HCT116 (cell line): ENCODE results near the gene COPS6. TPM values are rescaled to one million over a fixed set of nuclear protein-coding genes. Genes with fewer than 3 reads are reported as not detected.
A peak's percentile ranks its signal among the peaks of the same experiment; 100 is the strongest.

Source experiments
- ATAC-seq: fragments of 200-7000 bp; cut with Tn5 transposase; 2 replicates; pipeline ENCODE4 v1.9.1; 2020; ENCODE audit warnings: mild to moderate bottlenecking, moderate library complexity
- BruUV-seq: library from RNA; stranded (reverse); fragments of 400-500 nt; replicated peaks from 2 replicates; lab custom pipeline; 2021; lab: Mats Ljungman, UMichigan
- CTCF ChIA-PET: fragments of 300-600 bp; sonication (Branson Sonifier 250); formaldehyde crosslinking; loops from one replicate; lab custom pipeline; 2021; ENCODE audit warnings: antibody characterized with exemption; lab: Charles Lee
- POLR2A ChIA-PET: fragments of 300-600, 350-600 bp; sonication (Branson Sonifier 250); formaldehyde crosslinking; loops from one replicate; lab custom pipeline; 2021; ENCODE audit warnings: antibody characterized with exemption; lab: Charles Lee
- RAD21 ChIA-PET, 2 experiments: fragments of 300-600 bp; sonication (Branson Sonifier 250); formaldehyde crosslinking; loops; one replicate each; lab custom pipeline; 2023; ENCODE audit warnings: low total read pairs in 2 of 2; ENCODE audit not compliant: uncharacterized antibody in 2 of 2, unreplicated experiment in 2 of 2, low non-redundant PET in 1 of 2; lab: Charles Lee
- DNase-seq: peaks from one replicate; pipeline ENCODE4 v3.0.0-alpha.2; 2010; ENCODE audit warnings: low read depth, low spot score
- H2AFZ ChIP-seq: fragments of 200-600 bp; shearing (Covaris generic), sonication (generic); 2 replicates; pipeline ENCODE4 v1.6.1; 2017; ENCODE audit warnings: low read depth, mixed run types, mixed read lengths, antibody characterized with exemption, low read length; ENCODE audit not compliant: poor library complexity, severe bottlenecking
- H3K27ac ChIP-seq: 2 replicates; pipeline ENCODE4 v1.5.1; 2012; ENCODE audit warnings: low read depth, low read length
- H3K27me3 ChIP-seq: fragments of 200-600 bp; sonication (generic); 2 replicates; pipeline ENCODE4 v1.6.1; 2016; ENCODE audit warnings: mixed run types, low read length, mixed read lengths; ENCODE audit not compliant: insufficient read depth
- H3K36me3 ChIP-seq, 2 experiments: fragments of 200-500 bp in 1 of 2; fragments of 200-600 bp in 1 of 2; sonication (Bioruptor generic) in 1 of 2; sonication (generic) in 1 of 2; 2 replicates each; pipeline versions ENCODE4 v1.5.1 to v1.6.1; 2014 to 2016; ENCODE audit warnings: low read length in 2 of 2, inconsistent platforms in 1 of 2, mixed read lengths in 1 of 2, mixed run types in 1 of 2; ENCODE audit not compliant: insufficient read depth in 2 of 2, control insufficient read depth in 1 of 2
- H3K4me1 ChIP-seq, 2 experiments: fragments of 200-600 bp in 1 of 2; sonication (generic) in 1 of 2; 2 replicates each; pipeline versions ENCODE4 v1.5.1 to v1.6.1; 2012 to 2017; ENCODE audit warnings: low read length in 2 of 2, inconsistent platforms in 1 of 2, mild to moderate bottlenecking in 1 of 2, mixed read lengths in 1 of 2, mixed run types in 1 of 2, moderate library complexity in 1 of 2; ENCODE audit not compliant: insufficient read depth in 2 of 2, control insufficient read depth in 1 of 2
- H3K4me2 ChIP-seq: fragments of 200-600 bp; sonication (generic); 2 replicates; pipeline ENCODE4 v1.6.1; 2017; ENCODE audit warnings: mixed run types, low read length, mixed read lengths
- H3K4me3 ChIP-seq, 2 experiments: fragments of 200-600 bp in 1 of 2; sonication (generic) in 1 of 2; replicated peaks in 1 of 2; 2 replicates each; pipeline ENCODE4 v1.5.1; 2011 to 2016; ENCODE audit warnings: low read length in 2 of 2, control low read depth in 1 of 2, low read depth in 1 of 2, mild to moderate bottlenecking in 1 of 2, mixed read lengths in 1 of 2, mixed run types in 1 of 2
- H3K79me2 ChIP-seq: fragments of 200-600 bp; sonication (generic); 2 replicates; pipeline ENCODE4 v1.6.1; 2017; ENCODE audit warnings: mild to moderate bottlenecking, mixed run types, low read length, moderate library complexity, mixed read lengths; ENCODE audit not compliant: insufficient read depth
- H3K9ac ChIP-seq: fragments of 200-600 bp; sonication (generic); 2 replicates; pipeline ENCODE4 v1.6.1; 2016; ENCODE audit warnings: low read length, mixed read lengths
- H3K9me2 ChIP-seq: fragments of 200-600 bp; sonication (generic), shearing (Covaris generic); 2 replicates; pipeline ENCODE4 v1.6.1; 2017; ENCODE audit warnings: mixed run types, mild to moderate bottlenecking, moderate library complexity; ENCODE audit not compliant: insufficient read depth
- H3K9me3 ChIP-seq, 2 experiments: fragments of 200-500 bp in 1 of 2; fragments of 200-600 bp in 1 of 2; sonication (Bioruptor generic) in 1 of 2; sonication (generic) in 1 of 2; 2 replicates each; pipeline ENCODE4 v1.6.1; 2014 to 2017; ENCODE audit warnings: low read length in 2 of 2, mixed read lengths in 2 of 2, inconsistent platforms in 1 of 2, low read depth in 1 of 2, mild to moderate bottlenecking in 1 of 2, mixed run types in 1 of 2, moderate library complexity in 1 of 2; ENCODE audit not compliant: control insufficient read depth in 1 of 2, insufficient read depth in 1 of 2
- H4K20me1 ChIP-seq: fragments of 200-600 bp; sonication (generic), shearing (Covaris generic); 2 replicates; pipeline ENCODE4 v1.6.1; 2017; ENCODE audit warnings: mixed run types, mild to moderate bottlenecking, moderate library complexity; ENCODE audit not compliant: insufficient read depth
- CBX3 ChIP-seq: IDR thresholded peaks from 2 replicates; pipeline ENCODE4 v1.6.1; 2012; ENCODE audit warnings: low read depth
- CEBPB ChIP-seq: IDR thresholded peaks from 2 replicates; pipeline ENCODE4 v1.6.1; 2012; ENCODE audit warnings: low read depth
- CTCF ChIP-seq, 3 experiments: fragments of 200-600 bp in 1 of 3; sonication (generic) in 1 of 3; IDR thresholded peaks in 2 of 3; conservative IDR thresholded peaks in 1 of 3; 2 replicates each; pipeline ENCODE4 v1.5.1; 2012 to 2017; ENCODE audit warnings: low read depth in 2 of 3, low read length in 2 of 3, antibody characterized with exemption in 1 of 3, borderline replicate concordance in 1 of 3, control low read depth in 1 of 3, mild to moderate bottlenecking in 1 of 3, mixed read lengths in 1 of 3, mixed run types in 1 of 3, moderate library complexity in 1 of 3; ENCODE audit not compliant: insufficient read depth in 1 of 3
- ELF1 ChIP-seq: IDR thresholded peaks from 2 replicates; pipeline ENCODE4 v1.6.1; 2012; ENCODE audit warnings: low read depth, borderline replicate concordance
- EZH2 ChIP-seq: fragments of 200-600 bp; sonication (generic); IDR thresholded peaks from 2 replicates; pipeline ENCODE4 v1.6.1; 2017; ENCODE audit warnings: antibody characterized with exemption, mixed run types
- FOSL1 ChIP-seq: IDR thresholded peaks from 2 replicates; pipeline ENCODE4 v1.6.1; 2012; ENCODE audit warnings: low read depth
- JUND ChIP-seq: IDR thresholded peaks from 2 replicates; pipeline ENCODE4 v1.6.1; 2012
- MAX ChIP-seq: IDR thresholded peaks from 2 replicates; pipeline ENCODE4 v1.6.1; 2012
- RAD21 ChIP-seq: IDR thresholded peaks from 2 replicates; pipeline ENCODE4 v1.6.1; 2012; ENCODE audit warnings: low read depth, mild to moderate bottlenecking
- REST ChIP-seq: IDR thresholded peaks from 2 replicates; pipeline ENCODE4 v1.6.1; 2012; ENCODE audit warnings: low read depth
- SP1 ChIP-seq: IDR thresholded peaks from 2 replicates; pipeline ENCODE4 v1.6.1; 2012; ENCODE audit warnings: low read depth
- TCF7L2 ChIP-seq: IDR thresholded peaks from 2 replicates; pipeline ENCODE4 v1.7.0; 2011; ENCODE audit warnings: borderline replicate concordance, inconsistent platforms; ENCODE audit not compliant: insufficient read depth, insufficient read length; ENCODE audit errors: extremely low read depth
- YY1 ChIP-seq: IDR thresholded peaks from 2 replicates; pipeline ENCODE4 v1.6.1; 2011; ENCODE audit warnings: low read length, low read depth, moderate library complexity, mild to moderate bottlenecking; ENCODE audit not compliant: insufficient replicate concordance; ENCODE audit errors: extremely low read depth
- ZBTB33 ChIP-seq: IDR thresholded peaks from 2 replicates; pipeline ENCODE4 v1.6.1; 2011; ENCODE audit warnings: mild to moderate bottlenecking, low read length, moderate library complexity; ENCODE audit not compliant: insufficient replicate concordance; ENCODE audit errors: extremely low read depth
- ZFX ChIP-seq: fragments of 450-650 bp; IDR thresholded peaks from 2 replicates; pipeline ENCODE4 v1.6.1; 2017
- intact Hi-C: fragments of 100-400 bp; cut with micrococcal nuclease; formaldehyde crosslinking; loops from 2 replicates; pipeline ENCODE4 v1.10.0; 2022
- total RNA-seq: library from RNA; stranded (reverse); gene quantifications from one replicate; pipeline ENCODE4 v1.2.1, GENCODE V29; 2021; ENCODE audit not compliant: unreplicated experiment
- TF ChIP-seq, protein P1 (sequence below): IDR thresholded peaks from 2 replicates; pipeline ENCODE4 v1.6.1; 2012

Gene COPS6
- total RNA-seq, 1 experiment from 2014 or later, result 126 TPM

DNA sequence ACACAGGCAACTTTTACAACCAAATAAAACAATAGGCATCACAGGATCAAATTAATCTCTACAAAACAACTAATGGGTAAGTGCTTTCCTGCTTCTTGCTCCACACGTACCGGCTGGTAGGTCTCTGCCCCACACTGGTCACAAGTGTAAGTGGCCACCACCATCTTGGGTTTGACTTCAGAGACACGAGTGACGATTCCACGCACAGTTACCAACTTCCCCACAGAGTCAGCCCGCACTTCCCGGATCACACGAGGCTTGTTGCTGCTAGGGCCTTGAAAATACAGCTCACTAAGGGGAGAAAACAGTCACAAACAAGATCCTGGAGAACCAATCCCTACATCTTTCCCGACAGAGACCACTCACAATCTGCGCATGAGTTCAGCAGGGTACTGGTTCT lies 10.1 kb downstream of the COPS6 start:
- peaks cover 55 to 60% of the 10 kb centered on the region in 2 experiments for H3K36me3 ChIP-seq
- no peak overlapping the region for H3K4me2 ChIP-seq
- no peaks in the 10 kb centered on the region for H3K27me3 ChIP-seq
- peak overlapping the region; percentile 88; the same call in 1 of the 2 replicates for H3K27ac ChIP-seq
- H3K9me2 ChIP-seq, result no peaks in the 10 kb centered on the region
- ATAC-seq, result no peak
- TF ChIP-seq CEBPB (no peak), FOSL1 (no peak), ZBTB33 (no peak), SP1 (no peak), MAX (no peak), EZH2 (no peak), REST (no peak), RAD21 (no peak), ELF1 (no peak), TCF7L2 (no peak), CTCF (IDR thresholded peaks at IDR 0.05 in 2 of 3, conservative IDR thresholded peaks at IDR 0.05 in 1 of 3; ENCODE audit: borderline replicate concordance in 1 of 3, insufficient read depth in 1 of 3, low read depth in 2 of 3, low read length in 2 of 3) (no peak), ZFX (no peak), YY1 (no peak), JUND (no peak), CBX3 (no peak)
- TF ChIP-seq, protein P1, sequence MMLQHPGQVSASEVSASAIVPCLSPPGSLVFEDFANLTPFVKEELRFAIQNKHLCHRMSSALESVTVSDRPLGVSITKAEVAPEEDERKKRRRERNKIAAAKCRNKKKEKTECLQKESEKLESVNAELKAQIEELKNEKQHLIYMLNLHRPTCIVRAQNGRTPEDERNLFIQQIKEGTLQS, result no peak
- no peaks in the 10 kb centered on the region for H3K9me3 ChIP-seq
- CTCF ChIA-PET, result no interaction called here
- no peak for DNase-seq
- H3K79me2 ChIP-seq, result peaks cover 75% of the 10 kb centered on the region
- peaks cover 19% of the 10 kb centered on the region for H4K20me1 ChIP-seq
- H3K4me1 ChIP-seq, result peaks cover 6 to 24% of the 10 kb centered on the region in 2 experiments; a peak in 3 of 4 replicates
- intact Hi-C loops, result no loop called here
- RAD21 ChIA-PET, result no interaction called here
- no TSS peak for BruUV-seq
- H3K4me3 ChIP-seq, result no peak overlapping the region
- no peak overlapping the region for H2AFZ ChIP-seq
- POLR2A ChIA-PET, result no interaction called here
- H3K9ac ChIP-seq, result no peak overlapping the region
